Astrocyte (in vitro differentiated cells and primary cell): ENCODE data around the gene RETREG3. TPM values are rescaled to one million over a fixed set of nuclear protein-coding genes. Genes with fewer than 3 reads are reported as not detected.

Source experiments
- DNase-seq: peaks from one replicate; pipeline ENCODE4 v3.0.0-alpha.2; 2010; ENCODE audit warnings: low read depth
- FAIRE-seq: peaks from 2 replicates; lab custom pipeline; 2011; peaks lifted over from hg19 to GRCh38; lab: Jason Lieb, UNC
- H2AFZ ChIP-seq: 2 replicates; pipeline ENCODE4 v1.6.0; 2012; ENCODE audit warnings: low read depth, low read length, inconsistent platforms
- H3K27ac ChIP-seq: 2 replicates; pipeline ENCODE4 v1.5.1; 2011; ENCODE audit warnings: low read depth, low read length, inconsistent platforms
- H3K27me3 ChIP-seq: 2 replicates; pipeline ENCODE4 v1.6.0; 2011; ENCODE audit warnings: low read length, inconsistent platforms; ENCODE audit not compliant: insufficient read depth
- H3K36me3 ChIP-seq: 2 replicates; pipeline ENCODE4 v1.5.1; 2011; ENCODE audit warnings: low read length, inconsistent platforms; ENCODE audit not compliant: insufficient read depth
- H3K4me1 ChIP-seq: 2 replicates; pipeline ENCODE4 v1.5.1; 2011; ENCODE audit warnings: low read length, inconsistent platforms; ENCODE audit not compliant: insufficient read depth
- H3K4me2 ChIP-seq: 2 replicates; pipeline ENCODE4 v1.6.0; 2012; ENCODE audit warnings: low read length, inconsistent platforms
- H3K4me3 ChIP-seq: 2 replicates; pipeline ENCODE4 v1.5.1; 2011; ENCODE audit warnings: low read depth, mild to moderate bottlenecking, low read length, inconsistent platforms; ENCODE audit not compliant: insufficient read depth
- H3K79me2 ChIP-seq: 2 replicates; pipeline ENCODE4 v1.6.0; 2012; ENCODE audit warnings: mild to moderate bottlenecking, low read length, inconsistent platforms; ENCODE audit not compliant: insufficient read depth
- H3K9ac ChIP-seq: 2 replicates; pipeline ENCODE4 v1.6.0; 2012; ENCODE audit warnings: mild to moderate bottlenecking, low read length, inconsistent platforms
- H3K9me3 ChIP-seq: 2 replicates; pipeline ENCODE4 v1.5.1; 2012; ENCODE audit warnings: low read depth, mild to moderate bottlenecking, low read length, inconsistent platforms; ENCODE audit not compliant: insufficient read depth
- H4K20me1 ChIP-seq: 2 replicates; pipeline ENCODE4 v1.6.0; 2012; ENCODE audit warnings: low read length, inconsistent platforms; ENCODE audit not compliant: insufficient read depth
- H3K27ac Mint-ChIP-seq: one replicate; pipeline ENCODE4 v1.8.0; 2021; ENCODE audit warnings: mild to moderate bottlenecking, mixed read lengths; ENCODE audit not compliant: unreplicated experiment
- H3K27me3 Mint-ChIP-seq: one replicate; pipeline ENCODE4 v1.8.0; 2021; ENCODE audit warnings: low read depth, mixed read lengths; ENCODE audit not compliant: unreplicated experiment
- H3K36me3 Mint-ChIP-seq: one replicate; pipeline ENCODE4 v1.8.0; 2021; ENCODE audit warnings: low read depth, mixed read lengths; ENCODE audit not compliant: unreplicated experiment
- H3K4me1 Mint-ChIP-seq: one replicate; pipeline ENCODE4 v1.8.0; 2021; ENCODE audit warnings: low read depth, mixed read lengths; ENCODE audit not compliant: unreplicated experiment
- H3K4me3 Mint-ChIP-seq: one replicate; pipeline ENCODE4 v1.8.0; 2021; ENCODE audit warnings: mild to moderate bottlenecking, moderate library complexity, mixed read lengths; ENCODE audit not compliant: unreplicated experiment
- H3K9me3 Mint-ChIP-seq: one replicate; pipeline ENCODE4 v1.8.0; 2021; ENCODE audit warnings: mild to moderate bottlenecking, mixed read lengths; ENCODE audit not compliant: unreplicated experiment
- CTCF ChIP-seq: IDR thresholded peaks from 2 replicates; pipeline ENCODE4 v1.5.1; 2011; ENCODE audit warnings: low read depth, mild to moderate bottlenecking, inconsistent platforms, low read length, moderate library complexity; ENCODE audit not compliant: insufficient read depth
- EZH2 ChIP-seq: IDR thresholded peaks from 2 replicates; pipeline ENCODE4 v1.6.1; 2012; ENCODE audit warnings: mild to moderate bottlenecking, low read length, inconsistent platforms; ENCODE audit not compliant: insufficient read depth
- total RNA-seq: library from RNA; stranded (reverse); gene quantifications from 2 replicates; pipeline ENCODE4 v1.2.1, GENCODE V29; 2021

RETREG3 gene
- total RNA-seq, 1 donor from 2014 or later, result 54.3 TPM

GRCh38 chr17:42565523-42566214 lies 43.5 kb downstream of the RETREG3 start:
- TF ChIP-seq EZH2, result no peak
- TF ChIP-seq CTCF, result no peak
- H3K4me1 ChIP-seq, result peaks cover 37% of the 10 kb centered on the region
- DNase-seq (no peak), FAIRE-seq (no peak)
- no peak overlapping the region for H3K9ac ChIP-seq
- H3K9me3 ChIP-seq, result no peaks in the 10 kb centered on the region
- H3K79me2 ChIP-seq, result peaks cover 68% of the 10 kb centered on the region
- no peaks in the 10 kb centered on the region for H3K27me3 ChIP-seq
- no peak overlapping the region for H3K4me3 ChIP-seq
- no peak overlapping the region for H3K4me2 ChIP-seq
- peaks cover 19% of the 10 kb centered on the region for H3K36me3 Mint-ChIP-seq
- no peak overlapping the region for H2AFZ ChIP-seq
- peaks cover 23% of the 10 kb centered on the region for H3K4me1 Mint-ChIP-seq
- H3K27me3 Mint-ChIP-seq, result no peaks in the 10 kb centered on the region
- no peak overlapping the region for H3K27ac ChIP-seq
- H3K27ac Mint-ChIP-seq, result no peak overlapping the region
- no peaks in the 10 kb centered on the region for H3K9me3 Mint-ChIP-seq
- peak overlapping the region; percentile 77 for H3K4me3 Mint-ChIP-seq
- H3K36me3 ChIP-seq, result peaks cover 31% of the 10 kb centered on the region
- peaks cover 17% of the 10 kb centered on the region for H4K20me1 ChIP-seq

DNA sequence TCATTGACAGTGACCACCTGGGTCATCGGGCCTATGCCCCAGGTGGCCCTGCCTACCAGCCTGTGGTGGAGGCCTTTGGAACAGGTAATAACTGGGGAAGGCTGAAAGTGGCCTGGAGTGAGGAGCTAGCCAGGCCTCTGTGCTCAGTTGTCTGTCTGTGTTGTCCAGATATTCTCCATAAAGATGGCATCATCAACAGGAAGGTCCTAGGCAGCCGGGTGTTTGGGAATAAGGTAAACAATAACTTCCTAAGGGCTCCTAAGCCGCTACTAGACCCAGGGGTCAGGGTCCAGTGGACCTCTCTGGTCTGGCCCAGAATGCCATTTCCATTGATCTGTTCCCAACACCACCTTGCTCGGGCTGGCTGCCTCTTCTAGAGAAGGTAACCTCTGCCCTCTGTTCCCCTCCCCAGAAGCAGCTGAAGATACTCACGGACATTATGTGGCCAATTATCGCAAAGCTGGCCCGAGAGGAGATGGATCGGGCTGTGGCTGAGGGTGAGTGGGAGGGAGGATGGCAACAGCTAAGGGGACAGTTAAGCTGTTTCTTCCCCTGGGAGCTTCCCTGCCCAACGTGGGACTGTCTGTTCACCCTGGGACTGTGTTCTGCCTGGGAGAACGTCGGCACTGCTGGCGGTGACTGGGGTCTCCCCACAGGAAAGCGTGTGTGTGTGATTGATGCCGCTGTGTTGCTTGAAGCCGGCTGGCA lies 44.2 kb downstream of the RETREG3 start:
- no peaks in the 10 kb centered on the region for H3K9me3 ChIP-seq
- H3K27me3 ChIP-seq, result no peaks in the 10 kb centered on the region
- peaks cover 64% of the 10 kb centered on the region for H3K79me2 ChIP-seq
- Mint-ChIP-seq H3K9me3 (no peaks in the 10 kb centered on the region), H3K27ac (no peak overlapping the region), H3K36me3 (peaks cover 15% of the 10 kb centered on the region), H3K27me3 (no peaks in the 10 kb centered on the region), H3K4me3 (no peak overlapping the region), H3K4me1 (peaks cover 25% of the 10 kb centered on the region)
- peaks cover 37% of the 10 kb centered on the region for H3K4me1 ChIP-seq
- H4K20me1 ChIP-seq, result peaks cover 13% of the 10 kb centered on the region
- H3K27ac ChIP-seq, result no peak overlapping the region
- FAIRE-seq (no peak), DNase-seq (no peak)
- H3K4me3 ChIP-seq, result no peak overlapping the region
- peaks cover 25% of the 10 kb centered on the region for H3K36me3 ChIP-seq
- no peak overlapping the region for H2AFZ ChIP-seq
- TF ChIP-seq EZH2 (no peak), CTCF (no peak)
- H3K4me2 ChIP-seq, result no peak overlapping the region
- no peak overlapping the region for H3K9ac ChIP-seq
